Inflammatory macrophage (primary cell): ENCODE data around the gene ASCL3.
"Not testable (repeated sequence)": the region's sequence is repeated elsewhere in the genome, so short reads cannot be mapped to it uniquely, and the experiment has no call there.

Experiments
- DNase-seq, 2 donors: peaks; one replicate each; pipeline ENCODE4 v3.0.0-alpha.2; 2020 to 2022
- total RNA-seq, 18 experiments: gene quantifications; one replicate each; lab custom pipeline; 2026; ENCODE audit warnings: mixed read lengths in 6 of 18, inconsistent platforms in 2 of 18; lab: John Stamatoyannopoulos, UW

The ASCL3 gene
- total RNA-seq, result 0 to 0.06 (median 0) reads per million in 18 experiments

GRCh38 chr11:8942518-8943066 lies at the start of gene ASCL3:
ASCL3 (minus strand) TSS chr11:8943016; CDS start chr11:8938161, 4,855 bp downstream.
- no peak for DNase-seq

- DNase-seq, result peak; percentile 27 to 54
Observed at GRCh38 chr11:8989453-8989852, 46.6 kb upstream of the ASCL3 start.

GRCh38 chr11:8988329-8989234 lies 45.8 kb upstream of the ASCL3 start:
- no peak for DNase-seq

GRCh38 chr11:8987446-8987845 lies 44.6 kb upstream of the ASCL3 start:
- no peak for DNase-seq

GRCh38 chr11:8986772-8987171 lies 44.0 kb upstream of the ASCL3 start:
- not testable (repeated sequence) for DNase-seq

- no peak for DNase-seq
Observed at GRCh38 chr11:8985462-8985861, 42.6 kb upstream of the ASCL3 start.

- DNase-seq, result no peak
Observed at GRCh38 chr11:8983552-8983951, 40.7 kb upstream of the ASCL3 start.

GRCh38 chr11:8980485-8980884 lies 37.7 kb upstream of the ASCL3 start:
- DNase-seq, result no peak

- not testable (repeated sequence) for DNase-seq
Observed at GRCh38 chr11:8979365-8979764, 36.5 kb upstream of the ASCL3 start.

- peak; percentile 28 to 33 for DNase-seq
Observed at GRCh38 chr11:8973121-8973520, 30.3 kb upstream of the ASCL3 start.

- DNase-seq, result no peak
Observed at GRCh38 chr11:8971924-8972316, 29.1 kb upstream of the ASCL3 start.

GRCh38 chr11:8971196-8971923 lies 28.5 kb upstream of the ASCL3 start:
- no peak for DNase-seq

GRCh38 chr11:8967184-8967583 lies 24.4 kb upstream of the ASCL3 start:
- DNase-seq, result peak; percentile 39 to 46

GRCh38 chr11:8964324-8965320 lies 21.8 kb upstream of the ASCL3 start, which contains the start of gene TMEM9B:
TMEM9B (minus strand) TSS chr11:8964442; CDS start chr11:8964313, 129 bp downstream.
- DNase-seq, result peak; percentile 91 to 95

GRCh38 chr11:8963569-8964323 lies 20.9 kb upstream of the ASCL3 start:
- peak in 1 of 2 donors; percentile 4 for DNase-seq

- DNase-seq, result no peak
Observed at GRCh38 chr11:8962841-8963240, 20.0 kb upstream of the ASCL3 start.

- DNase-seq, result peak; percentile 40 to 45
Observed at GRCh38 chr11:8961401-8961800, 18.6 kb upstream of the ASCL3 start.

GRCh38 chr11:8959546-8960166 lies 16.8 kb upstream of the ASCL3 start:
- peak; percentile 77 to 82 for DNase-seq

GRCh38 chr11:8956860-8957259 lies 14.0 kb upstream of the ASCL3 start:
- no peak for DNase-seq

GRCh38 chr11:8948886-8949285 lies 6.1 kb upstream of the ASCL3 start:
- peak in 1 of 2 donors; percentile 22 for DNase-seq
